Measurements from ENCODE around the gene BFSP2.
"Not testable (repeated sequence)": the region's sequence is repeated elsewhere in the genome, so short reads cannot be mapped to it uniquely, and the experiment has no call there.

The BFSP2 gene

DNA sequence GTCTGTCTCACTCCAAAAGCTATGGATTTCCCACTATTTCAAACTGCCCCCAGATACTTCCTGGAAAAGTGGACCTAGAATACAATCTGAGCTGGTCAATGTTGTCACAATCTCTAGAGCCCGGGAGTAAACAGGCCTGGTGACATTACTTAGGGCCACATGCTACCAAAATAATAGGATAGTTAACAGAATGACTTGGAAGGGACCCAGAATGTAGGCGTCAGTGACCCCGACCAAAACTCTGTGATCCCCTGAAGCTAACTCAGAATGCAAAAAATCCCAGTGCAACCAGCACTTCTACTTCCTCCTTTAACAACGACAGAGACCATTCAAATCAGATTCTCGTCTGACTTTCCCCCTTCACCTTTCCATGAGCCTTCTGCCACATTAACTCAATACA lies 122.1 kb downstream of the BFSP2 start:
- no peak for DNase-seq

DNA sequence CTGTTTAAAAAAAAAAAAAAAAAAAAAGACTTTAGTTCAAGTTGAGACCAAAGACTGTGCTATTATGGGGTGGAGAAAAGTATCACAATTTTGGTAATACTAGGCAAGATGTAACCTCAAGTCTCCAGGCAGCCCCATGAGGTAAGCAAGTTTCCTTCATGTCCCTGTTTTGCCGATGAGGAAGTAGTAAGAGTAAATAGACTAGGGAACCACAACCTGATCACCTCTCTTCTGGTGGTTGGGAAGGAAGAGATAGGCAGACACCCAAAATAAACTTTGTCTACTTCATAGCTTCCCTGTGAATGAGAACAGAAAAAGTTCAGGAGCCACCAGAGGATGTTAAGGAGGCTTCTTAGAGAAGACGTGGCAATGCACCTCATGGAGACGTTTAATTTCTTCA lies 123.9 kb downstream of the BFSP2 start:
- DNase-seq, result not testable (repeated sequence)
